H1 (cell line): ENCODE data around the gene KRT80. TPM values are rescaled to one million over a fixed set of nuclear protein-coding genes. Genes with fewer than 3 reads are reported as not detected.

Source experiments
- CTCF ChIA-PET: fragments of 300-600 bp; sonication (Branson Sonifier 250); formaldehyde crosslinking; loops from one replicate; lab custom pipeline; 2021; ENCODE audit not compliant: partially characterized antibody; lab: Charles Lee
- POLR2A ChIA-PET: fragments of 300-600 bp; sonication (Branson Sonifier 250); formaldehyde crosslinking; loops from one replicate; lab custom pipeline; 2021; ENCODE audit warnings: inconsistent platforms; ENCODE audit not compliant: partially characterized antibody; lab: Charles Lee
- DNase-seq, 2 experiments: peaks; one replicate each; pipeline versions ENCODE4 v3.0.0 to v3.0.0-alpha.2; 2010 to 2022; ENCODE audit warnings: low spot score in 2 of 2, low read depth in 1 of 2, mixed read lengths in 1 of 2
- FAIRE-seq: peaks from 2 replicates; lab custom pipeline; 2011; peaks lifted over from hg19 to GRCh38; lab: Jason Lieb, UNC
- H2AFZ ChIP-seq: 2 replicates; pipeline ENCODE4 v1.8.1; 2012; ENCODE audit warnings: low read length, inconsistent platforms
- H2AK5ac ChIP-seq: 2 replicates; pipeline ENCODE4 v1.6.1; 2013; ENCODE audit warnings: low read depth, low read length
- H2BK120ac ChIP-seq: replicated peaks from 2 replicates; pipeline ENCODE3; 2013; ENCODE audit warnings: low read depth, low read length, inconsistent platforms
- H2BK12ac ChIP-seq: 2 replicates; pipeline ENCODE4 v1.6.1; 2013; ENCODE audit warnings: low read depth, low read length
- H2BK15ac ChIP-seq: 2 replicates; pipeline ENCODE4 v1.6.1; 2013; ENCODE audit warnings: low read length
- H2BK20ac ChIP-seq: 2 replicates; pipeline ENCODE4 v1.6.1; 2013; ENCODE audit warnings: low read length
- H2BK5ac ChIP-seq: 2 replicates; pipeline ENCODE4 v1.6.1; 2013; ENCODE audit warnings: low read depth, low read length
- H3K14ac ChIP-seq: 2 replicates; pipeline ENCODE4 v1.6.1; 2013; ENCODE audit warnings: inconsistent platforms; ENCODE audit not compliant: insufficient read length
- H3K18ac ChIP-seq: 2 replicates; pipeline ENCODE4 v1.6.1; 2013; ENCODE audit warnings: low read length; ENCODE audit errors: extremely low read depth
- H3K23ac ChIP-seq: 2 replicates; pipeline ENCODE4 v1.6.1; 2013; ENCODE audit warnings: inconsistent platforms; ENCODE audit not compliant: insufficient read length
- H3K23me2 ChIP-seq: 2 replicates; pipeline ENCODE4 v1.6.1; 2013; ENCODE audit warnings: low read depth, low read length
- H3K27ac ChIP-seq: 2 replicates; pipeline ENCODE4 v1.6.1; 2011; ENCODE audit warnings: low read depth, low read length, inconsistent platforms
- H3K27me3 ChIP-seq, 4 experiments: replicated peaks in 1 of 4; 1 replicate in 1 of 4; 2 replicates in 3 of 4; pipeline versions ENCODE4 v1.6.1 to v1.8.1; 2011 to 2013; ENCODE audit warnings: low read length in 3 of 4, mild to moderate bottlenecking in 3 of 4, inconsistent platforms in 2 of 4, mixed read lengths in 2 of 4, moderate library complexity in 1 of 4; ENCODE audit not compliant: control insufficient read depth in 3 of 4, insufficient read depth in 3 of 4; ENCODE audit errors: extremely low read depth in 1 of 4
- H3K36me3 ChIP-seq, 4 experiments: 2 replicates each; pipeline versions ENCODE4 v1.6.1 to v1.8.1; 2011 to 2013; ENCODE audit warnings: mild to moderate bottlenecking in 4 of 4, low read length in 3 of 4, moderate library complexity in 2 of 4, control low read depth in 1 of 4, inconsistent platforms in 1 of 4; ENCODE audit not compliant: insufficient read depth in 4 of 4, control insufficient read depth in 2 of 4
- H3K4ac ChIP-seq: replicated peaks from 2 replicates; pipeline ENCODE3; 2013; ENCODE audit warnings: low read length, low read depth, mixed read lengths, inconsistent platforms; ENCODE audit not compliant: insufficient read length
- H3K4me1 ChIP-seq, 4 experiments: replicated peaks in 1 of 4; 1 replicate in 1 of 4; 2 replicates in 3 of 4; pipeline versions ENCODE4 v1.6.1 to v1.8.1; 2011 to 2013; ENCODE audit warnings: low read length in 3 of 4, inconsistent platforms in 2 of 4, mixed read lengths in 1 of 4; ENCODE audit not compliant: insufficient read depth in 4 of 4, control insufficient read depth in 3 of 4
- H3K4me2 ChIP-seq, 2 experiments: 2 replicates each; pipeline versions ENCODE4 v1.6.1 to v1.8.1; 2011 to 2013; ENCODE audit warnings: low read depth in 2 of 2, low read length in 2 of 2, control low read depth in 1 of 2, inconsistent platforms in 1 of 2, mild to moderate bottlenecking in 1 of 2; ENCODE audit not compliant: insufficient read depth in 1 of 2
- H3K4me3 ChIP-seq, 4 experiments: fragments of 200-600, 300-600 bp in 1 of 4; sonication (generic), shearing (Covaris generic), sonication (Bioruptor Twin) in 1 of 4; 2 replicates each; pipeline versions ENCODE4 v1.5.1 to v1.8.1; 2011 to 2016; ENCODE audit warnings: low read length in 4 of 4, low read depth in 3 of 4, control low read depth in 2 of 4, inconsistent platforms in 2 of 4, mild to moderate bottlenecking in 2 of 4, mixed read lengths in 1 of 4, moderate library complexity in 1 of 4; ENCODE audit not compliant: insufficient read depth in 2 of 4; ENCODE audit errors: extremely low read depth in 1 of 4
- H3K56ac ChIP-seq: replicated peaks from 2 replicates; pipeline ENCODE3; 2013; ENCODE audit warnings: low read depth, mild to moderate bottlenecking, mixed read lengths, low read length, inconsistent platforms; ENCODE audit not compliant: insufficient read length
- H3K79me1 ChIP-seq: 2 replicates; pipeline ENCODE4 v1.6.1; 2013; ENCODE audit warnings: low read depth, low read length, control low read depth
- H3K79me2 ChIP-seq, 2 experiments: 2 replicates each; pipeline versions ENCODE4 v1.6.1 to v1.8.1; 2012 to 2013; ENCODE audit warnings: low read length in 2 of 2, mild to moderate bottlenecking in 2 of 2, inconsistent platforms in 1 of 2; ENCODE audit not compliant: insufficient read depth in 2 of 2, control insufficient read depth in 1 of 2
- H3K9ac ChIP-seq, 4 experiments: replicated peaks in 1 of 4; 1 replicate in 1 of 4; 2 replicates in 3 of 4; pipeline versions ENCODE4 v1.6.1 to v1.8.1; 2011 to 2013; ENCODE audit warnings: low read depth in 3 of 4, low read length in 3 of 4, control low read depth in 2 of 4, mild to moderate bottlenecking in 2 of 4, moderate library complexity in 2 of 4, inconsistent platforms in 1 of 4; ENCODE audit errors: extremely low read depth in 1 of 4
- H3K9me3 ChIP-seq, 2 experiments: 2 replicates each; pipeline versions ENCODE4 v1.6.1 to v1.8.1; 2012 to 2013; ENCODE audit warnings: mild to moderate bottlenecking in 2 of 2, moderate library complexity in 2 of 2, control low read depth in 1 of 2, inconsistent platforms in 1 of 2, low read depth in 1 of 2, low read length in 1 of 2, mixed read lengths in 1 of 2; ENCODE audit not compliant: insufficient read depth in 2 of 2
- H4K20me1 ChIP-seq, 2 experiments: replicated peaks in 1 of 2; 2 replicates each; pipeline versions ENCODE3 to v1.8.1; 2011 to 2013; ENCODE audit warnings: inconsistent platforms in 2 of 2, low read length in 2 of 2, mild to moderate bottlenecking in 1 of 2; ENCODE audit not compliant: insufficient read depth in 2 of 2, control insufficient read depth in 1 of 2
- H4K5ac ChIP-seq: 2 replicates; pipeline ENCODE4 v1.6.1; 2013; ENCODE audit warnings: low read length, low read depth, mixed read lengths, inconsistent platforms; ENCODE audit not compliant: insufficient read length
- H4K8ac ChIP-seq: 2 replicates; pipeline ENCODE4 v1.8.0; 2013; ENCODE audit warnings: mild to moderate bottlenecking, moderate library complexity, low read length, inconsistent platforms; ENCODE audit not compliant: insufficient read depth; ENCODE audit errors: extremely low read depth
- H4K91ac ChIP-seq: replicated peaks from 2 replicates; pipeline ENCODE3; 2013; ENCODE audit warnings: low read length, mixed read lengths, inconsistent platforms; ENCODE audit not compliant: insufficient read length
- BACH1 ChIP-seq: IDR thresholded peaks from 2 replicates; pipeline ENCODE4 v1.6.1; 2012; ENCODE audit warnings: low read length, improper control_type of control experiment
- CHD1 ChIP-seq: IDR thresholded peaks from 2 replicates; pipeline ENCODE4 v1.6.1; 2012; ENCODE audit warnings: low read depth, low read length, improper control_type of control experiment
- CREB1 ChIP-seq: IDR thresholded peaks from 2 replicates; pipeline ENCODE4 v1.6.1; 2012; ENCODE audit warnings: inconsistent platforms
- EP300 ChIP-seq, 2 experiments: IDR thresholded peaks; 1 replicate in 1 of 2; 2 replicates in 1 of 2; pipeline ENCODE4 v1.6.1; 2011 to 2012; ENCODE audit warnings: low read depth in 2 of 2, low read length in 2 of 2, mild to moderate bottlenecking in 2 of 2, borderline replicate concordance in 1 of 2, inconsistent platforms in 1 of 2, moderate library complexity in 1 of 2
- KDM5A ChIP-seq: fragments of 200-600 bp; IDR thresholded peaks from 2 replicates; pipeline ENCODE4 v1.7.1; 2012; ENCODE audit warnings: mild to moderate bottlenecking, low read length, inconsistent platforms, mixed read lengths
- MAX ChIP-seq: IDR thresholded peaks from 2 replicates; pipeline ENCODE4 v1.6.1; 2012; ENCODE audit warnings: inconsistent platforms
- POU5F1 ChIP-seq: IDR thresholded peaks from 2 replicates; pipeline ENCODE4 v1.6.1; 2011; ENCODE audit warnings: low read depth, mild to moderate bottlenecking, low read length, moderate library complexity
- SIRT6 ChIP-seq: IDR thresholded peaks from one replicate; pipeline ENCODE4 v1.7.1; 2012; ENCODE audit warnings: low read length, inconsistent platforms
- SRF ChIP-seq: IDR thresholded peaks from 2 replicates; pipeline ENCODE4 v1.6.1; 2011; ENCODE audit warnings: mild to moderate bottlenecking, low read depth, low read length, moderate library complexity
- TCF12 ChIP-seq: IDR thresholded peaks from 2 replicates; pipeline ENCODE4 v1.6.1; 2011; ENCODE audit warnings: low read depth, mild to moderate bottlenecking, low read length
- WGBS, 2 experiments: shearing (Covaris generic) in 1 of 2; methylation state at CpG; one replicate each; pipeline versions ENCODE4 v1.1.6 to v1.1.7; 2013 to 2015; ENCODE audit warnings: low lambda C conversion rate in 2 of 2, mixed read lengths in 2 of 2, inconsistent platforms in 1 of 2, low coverage in 1 of 2, missing lambda C conversion rate in 1 of 2; ENCODE audit not compliant: insufficient replicate concordance in 2 of 2, insufficient coverage in 1 of 2, insufficient read length in 1 of 2; ENCODE audit errors: extremely low coverage in 1 of 2, missing lambda C conversion rate in 1 of 2; 5-methylcytosine and 5-hydroxymethylcytosine counted together
- polyA plus RNA-seq, 7 experiments: library from polyadenylated mRNA; depleted of rRNA in 3 of 7; stranded (reverse) in 5 of 7; unstranded in 2 of 7; fragments of >200 nt in 5 of 7; fragments of 200-250 nt in 2 of 7; gene quantifications; 1 replicate in 5 of 7; 2 replicates in 1 of 7; 4 replicates in 1 of 7; pipeline versions ENCODE4 v1.2.1 to v1.2.3, GENCODE V29; 2011 to 2013; ENCODE audit warnings: missing spikeins in 2 of 7, mixed read lengths in 2 of 7
- total RNA-seq: library from RNA; stranded (reverse); fragmentation: NEBNext Ultra II Directional; extraction: Animal tissue kit (Norgen Biotek cat#: 25700); gene quantifications from 2 replicates; pipeline ENCODE4 v1.2.1, GENCODE V29; 2021
- TF ChIP-seq, protein P1 (sequence below), 3 experiments: IDR thresholded peaks; 1 replicate in 2 of 3; 2 replicates in 1 of 3; pipeline versions ENCODE4 v1.5.1 to v1.6.1; 2011; ENCODE audit warnings: low read length in 3 of 3, mild to moderate bottlenecking in 3 of 3, inconsistent platforms in 2 of 3, low read depth in 1 of 3, moderate library complexity in 1 of 3; ENCODE audit not compliant: insufficient read depth in 1 of 3; ENCODE audit errors: control extremely low read depth in 1 of 3

KRT80 gene
- total and polyA plus RNA-seq, 2 of the 8 experiments (the other 6 are each of a cell fraction or from before 2014, with no cell fraction given) = 0.05 TPM; not detected in 1

GRCh38 chr12:52199294-52199919 lies 7.6 kb upstream of the KRT80 start:
- no peak for DNase-seq
- no peaks in the 10 kb centered on the region for H3K79me2 ChIP-seq
- H4K8ac ChIP-seq = no peak overlapping the region
- H3K9me3 ChIP-seq = no peaks in the 10 kb centered on the region
- WGBS, 2 experiments = 84% methylated on average over 8 of the region's 8 CpGs; no CpG with 5 or more reads in 1 of the 2 experiments
- no peak overlapping the region for H2BK120ac ChIP-seq
- ChIA-PET CTCF (interaction anchor here (0.9 to 3.2 kb wide), 7 partner anchors 22 to 166 kb away, joined by 3 to 22 read pairs (median 3); no protein-coding TSS in a partner anchor), POLR2A (interaction anchor here (1.3 kb wide), 1 partner anchor 9 kb away, joined by 3 read pairs; no protein-coding TSS in a partner anchor)
- H2BK20ac ChIP-seq = no peak overlapping the region
- no peak overlapping the region for H3K4ac ChIP-seq
- no peaks in the 10 kb centered on the region for H3K23me2 ChIP-seq
- no peak overlapping the region for H4K91ac ChIP-seq
- H3K27me3 ChIP-seq = no peaks in the 10 kb centered on the region
- H3K18ac ChIP-seq = no peak overlapping the region
- no peak overlapping the region for H3K14ac ChIP-seq
- H4K5ac ChIP-seq = no peak overlapping the region
- H2BK12ac ChIP-seq = no peak overlapping the region
- H3K36me3 ChIP-seq = no peaks in the 10 kb centered on the region
- no peak for FAIRE-seq
- H3K56ac ChIP-seq = no peak overlapping the region
- no peak overlapping the region for H2AFZ ChIP-seq
- H3K4me2 ChIP-seq = no peak overlapping the region
- H4K20me1 ChIP-seq = no peaks in the 10 kb centered on the region
- no peak overlapping the region for H3K27ac ChIP-seq
- H2BK15ac ChIP-seq = no peak overlapping the region
- H3K4me3 ChIP-seq = no peak overlapping the region
- no peaks in the 10 kb centered on the region for H3K79me1 ChIP-seq
- no peak overlapping the region for H2BK5ac ChIP-seq
- no peak overlapping the region for H3K23ac ChIP-seq
- no peak overlapping the region; the same call in 1 of the 2 replicates for H2AK5ac ChIP-seq
- H3K4me1 ChIP-seq = peaks cover 0 to 22% (median 7%) of the 10 kb centered on the region in 4 experiments; a peak in 5 of 7 replicates
- H3K9ac ChIP-seq = no peak overlapping the region
- TF ChIP-seq CHD1 (no peak), MAX (no peak), CREB1 (no peak), EP300 (IDR thresholded peaks at IDR 0.05; ENCODE audit: borderline replicate concordance in 1 of 2, low read depth in 2 of 2, low read length in 2 of 2) (no peak), POU5F1 (no peak), BACH1 (no peak), SRF (no peak), TCF12 (no peak), KDM5A (no peak), SIRT6 (no peak)
- TF ChIP-seq, protein P1, sequence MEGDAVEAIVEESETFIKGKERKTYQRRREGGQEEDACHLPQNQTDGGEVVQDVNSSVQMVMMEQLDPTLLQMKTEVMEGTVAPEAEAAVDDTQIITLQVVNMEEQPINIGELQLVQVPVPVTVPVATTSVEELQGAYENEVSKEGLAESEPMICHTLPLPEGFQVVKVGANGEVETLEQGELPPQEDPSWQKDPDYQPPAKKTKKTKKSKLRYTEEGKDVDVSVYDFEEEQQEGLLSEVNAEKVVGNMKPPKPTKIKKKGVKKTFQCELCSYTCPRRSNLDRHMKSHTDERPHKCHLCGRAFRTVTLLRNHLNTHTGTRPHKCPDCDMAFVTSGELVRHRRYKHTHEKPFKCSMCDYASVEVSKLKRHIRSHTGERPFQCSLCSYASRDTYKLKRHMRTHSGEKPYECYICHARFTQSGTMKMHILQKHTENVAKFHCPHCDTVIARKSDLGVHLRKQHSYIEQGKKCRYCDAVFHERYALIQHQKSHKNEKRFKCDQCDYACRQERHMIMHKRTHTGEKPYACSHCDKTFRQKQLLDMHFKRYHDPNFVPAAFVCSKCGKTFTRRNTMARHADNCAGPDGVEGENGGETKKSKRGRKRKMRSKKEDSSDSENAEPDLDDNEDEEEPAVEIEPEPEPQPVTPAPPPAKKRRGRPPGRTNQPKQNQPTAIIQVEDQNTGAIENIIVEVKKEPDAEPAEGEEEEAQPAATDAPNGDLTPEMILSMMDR (IDR thresholded peaks at IDR 0.05; ENCODE audit: control extremely low read depth in 1 of 3, insufficient read depth in 1 of 3, low read depth in 1 of 3, low read length in 3 of 3) = no peak
